Putamen (tissue), 1 donor: ENCODE measurements around the gene POLR1G.
A peak's percentile ranks its signal among the peaks of the same experiment; 100 is the strongest.
"Not testable (repeated sequence)": the region's sequence is repeated elsewhere in the genome, so short reads cannot be mapped to it uniquely, and the experiment has no call there.

Source experiments
- DNase-seq: peaks from one replicate; pipeline ENCODE4 v3.0.0-alpha.2; 2016; ENCODE audit warnings: low spot score

The POLR1G gene

DNA sequence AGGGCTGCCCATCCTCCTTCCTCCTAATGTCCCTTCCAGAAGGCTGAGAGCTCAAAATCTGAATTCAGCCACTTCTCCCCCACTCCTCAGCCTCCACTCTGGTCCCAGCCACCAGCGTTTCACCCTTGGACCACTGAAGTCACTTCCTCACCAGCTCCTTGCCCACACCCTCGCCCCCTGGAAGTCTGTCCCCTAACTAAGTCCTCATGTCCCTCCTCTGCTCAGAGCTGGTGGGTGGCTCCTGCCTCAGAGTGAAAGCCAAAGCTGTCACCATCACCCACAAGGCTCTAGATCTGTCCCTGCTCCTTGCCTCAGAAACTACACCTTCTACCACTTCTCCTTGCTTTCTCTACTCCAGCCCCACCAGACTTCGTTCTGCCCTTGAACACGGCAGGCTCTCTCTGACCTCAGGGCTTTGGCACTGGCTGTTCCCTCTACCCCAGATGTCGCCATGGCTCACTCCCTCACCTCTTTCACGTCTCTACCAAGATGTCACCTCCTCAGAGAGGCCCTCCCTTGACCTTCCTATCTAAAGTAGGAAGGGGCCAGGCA lies 15.6 kb downstream of the POLR1G start:
- DNase-seq: no peak

DNA sequence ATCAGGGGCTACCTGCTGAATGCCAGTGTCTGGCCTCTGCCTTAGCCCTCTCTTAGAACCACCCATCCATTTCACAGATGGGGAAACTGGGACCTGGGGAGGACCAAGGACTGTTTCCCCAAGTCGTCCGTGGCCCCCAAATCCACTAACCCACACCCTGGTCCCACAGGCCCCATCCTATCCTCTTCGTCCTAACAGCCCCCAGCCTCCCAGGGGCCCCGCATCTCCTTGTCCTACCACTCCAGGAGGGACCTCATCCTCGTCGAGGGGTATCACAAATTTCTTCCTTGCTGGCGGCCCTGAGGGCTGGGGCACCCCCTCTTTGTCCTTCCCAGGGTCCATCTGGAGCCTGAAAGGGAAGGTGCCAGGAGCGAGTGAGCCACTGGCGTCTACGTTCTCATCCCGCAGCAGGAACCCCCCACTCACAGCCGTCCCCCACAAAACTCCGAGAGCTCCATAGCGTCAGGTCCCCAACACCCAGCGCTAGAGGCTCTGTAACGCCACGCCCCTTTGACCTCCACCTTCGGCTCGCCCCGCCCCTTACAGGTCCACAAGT lies 16.7 kb downstream of the POLR1G start:
- no peak for DNase-seq

DNA sequence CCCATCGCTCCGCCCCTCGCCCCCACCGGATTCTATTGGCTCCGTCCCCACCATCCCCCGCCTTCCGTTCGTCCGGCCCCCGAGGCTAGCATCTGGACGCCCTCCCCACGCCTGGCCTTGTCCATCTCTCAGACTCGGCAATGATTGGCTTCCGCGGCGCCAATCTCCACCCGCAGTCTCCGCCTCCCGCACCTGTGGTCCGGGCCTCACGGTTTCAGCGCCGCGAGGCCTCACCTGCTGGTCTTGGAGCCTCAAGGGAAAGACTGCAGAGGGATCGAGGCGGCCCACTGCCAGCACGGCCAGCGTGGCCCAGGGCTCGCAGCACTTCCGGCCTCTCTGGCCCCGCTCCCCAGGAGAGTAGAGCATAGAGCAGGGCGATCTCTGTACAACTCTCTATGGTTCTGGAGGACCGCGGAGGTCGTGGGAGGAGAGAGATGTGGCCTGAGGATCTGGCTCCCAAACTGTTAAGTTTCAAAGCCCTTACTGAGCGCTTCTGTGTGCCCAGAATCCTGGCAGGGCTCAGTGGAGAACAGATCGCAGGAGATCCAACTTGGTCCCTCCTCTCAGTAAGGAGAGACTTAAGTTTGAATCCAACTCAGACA lies 17.2 kb downstream of the POLR1G start, which contains the start of gene ERCC1:
Gene ERCC1 (minus strand): TSS at position 329 of the 602 bp plus-strand sequence. CDS start 543 bp downstream, outside the sequence.
- peak; percentile 89 for DNase-seq

DNA sequence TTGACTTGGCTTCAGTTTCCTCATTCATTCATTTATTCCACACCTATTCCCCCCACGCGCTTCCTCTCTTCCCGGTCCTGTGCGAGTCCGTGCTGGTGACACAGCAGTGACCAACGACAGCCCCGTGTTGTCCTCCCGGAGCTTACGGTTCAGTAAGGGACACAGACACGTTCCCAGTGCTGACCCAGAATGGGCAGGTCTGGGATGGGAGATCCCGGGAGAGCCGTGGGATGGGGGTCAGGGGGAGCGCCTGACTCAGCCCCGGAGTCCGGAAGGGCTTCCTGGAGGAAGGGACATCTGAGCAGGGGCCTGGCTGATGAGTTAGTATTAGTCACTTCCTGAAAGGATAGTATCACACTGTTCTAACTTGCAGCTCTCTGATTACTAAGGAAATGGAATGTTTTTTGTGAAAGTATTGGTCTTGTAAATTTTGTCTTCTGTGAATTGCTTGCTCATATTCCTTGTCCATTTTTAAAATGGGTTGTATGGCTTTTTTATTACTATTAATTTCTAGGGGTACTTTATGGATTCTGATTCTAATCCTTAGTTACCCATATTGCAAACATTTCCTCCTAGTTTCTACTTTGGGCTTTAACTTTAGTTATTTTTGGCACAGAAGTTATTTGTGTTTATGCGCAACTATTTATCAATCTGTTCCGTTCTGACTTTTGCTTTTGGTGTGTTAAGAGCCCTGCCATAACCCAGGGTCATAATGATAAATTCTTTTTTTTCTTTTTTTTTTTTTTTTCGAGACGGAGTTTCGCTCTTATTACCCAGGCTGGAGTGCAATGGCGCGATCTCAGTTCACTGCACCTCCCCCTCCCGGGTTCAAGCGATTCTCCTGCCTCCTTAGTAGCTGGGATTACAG lies 18.0 kb downstream of the POLR1G start:
- DNase-seq: no peak

DNA sequence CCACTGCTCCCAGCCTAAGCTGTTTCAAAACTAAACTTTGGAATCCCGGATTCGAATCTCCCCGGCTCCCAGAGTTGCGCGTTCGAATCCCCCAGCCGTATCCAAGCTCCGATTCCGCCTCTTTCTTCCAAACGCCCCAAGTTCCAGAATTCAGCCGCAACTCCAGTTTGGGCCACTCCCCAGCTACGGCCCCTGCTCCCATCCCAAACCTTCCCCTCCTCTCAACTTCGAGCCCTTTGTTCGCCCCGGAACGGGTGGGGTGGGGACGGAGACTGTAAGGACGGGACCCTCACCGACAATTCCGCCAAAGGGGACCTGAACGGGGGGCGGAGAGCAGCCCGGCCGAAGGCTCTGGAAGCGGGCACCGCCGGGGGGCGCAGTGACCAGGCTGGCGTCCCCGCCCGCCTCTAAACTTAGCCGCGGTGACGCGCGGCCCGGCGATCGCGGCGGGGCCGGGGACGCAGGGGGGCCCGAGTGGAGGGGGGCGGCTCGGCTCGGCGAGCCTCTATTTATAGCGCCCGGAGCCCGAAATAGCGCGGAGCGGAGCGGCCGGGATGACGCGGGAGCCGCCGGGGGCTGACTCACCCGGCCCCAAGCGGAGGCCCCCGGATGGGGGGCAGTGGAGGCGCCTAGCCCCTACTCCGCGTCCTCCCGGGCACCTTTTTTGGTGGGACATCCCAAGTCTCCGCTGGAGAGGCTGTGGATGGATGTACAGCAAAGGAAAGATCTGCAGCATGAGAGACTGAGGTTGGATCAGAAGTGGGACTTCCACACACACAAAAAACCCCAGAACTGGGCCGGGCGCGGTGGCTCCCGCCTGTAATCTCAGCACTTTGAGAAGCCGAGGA lies 22.2 kb downstream of the POLR1G start:
- DNase-seq: no peak

DNA sequence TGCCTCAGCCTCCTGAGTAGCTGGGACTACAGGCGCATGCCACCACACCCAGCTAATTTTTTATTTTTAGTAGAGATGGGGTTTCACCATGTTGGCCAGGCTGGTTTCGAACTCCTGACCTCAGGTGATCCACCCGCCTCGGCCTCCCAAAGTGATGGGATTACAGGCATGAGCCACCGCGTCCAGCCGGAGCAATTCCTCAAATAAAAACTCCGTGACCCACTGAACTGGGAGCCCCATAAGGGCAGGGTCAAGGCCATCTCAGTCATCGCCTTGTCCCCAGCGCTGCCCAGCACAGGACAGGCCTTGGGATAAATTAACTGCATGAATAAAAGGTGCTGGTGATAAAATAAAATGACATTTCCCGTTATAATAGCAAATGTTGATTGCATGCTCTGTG lies 23.5 kb downstream of the POLR1G start:
- not testable (repeated sequence) for DNase-seq

DNA sequence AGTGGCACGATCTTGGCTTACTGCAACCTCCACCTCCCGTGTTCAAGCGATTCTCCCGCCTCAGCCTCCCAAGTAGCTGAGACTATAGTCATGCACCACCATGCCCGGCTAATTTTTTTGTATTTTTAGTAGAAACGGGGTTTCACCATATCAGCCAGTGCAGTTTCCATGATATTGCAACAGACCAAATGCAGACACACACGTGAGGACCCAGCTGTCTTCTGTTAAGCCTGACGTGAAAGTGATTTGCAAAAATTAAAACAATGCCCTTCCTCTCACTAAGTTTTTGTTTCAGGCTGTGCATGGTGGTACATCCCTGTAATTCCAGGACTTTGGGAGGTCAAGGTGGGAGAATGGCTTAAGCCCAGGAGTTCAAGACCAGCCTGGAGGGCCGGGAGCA lies 24.6 kb downstream of the POLR1G start:
- DNase-seq: not testable (repeated sequence)

DNA sequence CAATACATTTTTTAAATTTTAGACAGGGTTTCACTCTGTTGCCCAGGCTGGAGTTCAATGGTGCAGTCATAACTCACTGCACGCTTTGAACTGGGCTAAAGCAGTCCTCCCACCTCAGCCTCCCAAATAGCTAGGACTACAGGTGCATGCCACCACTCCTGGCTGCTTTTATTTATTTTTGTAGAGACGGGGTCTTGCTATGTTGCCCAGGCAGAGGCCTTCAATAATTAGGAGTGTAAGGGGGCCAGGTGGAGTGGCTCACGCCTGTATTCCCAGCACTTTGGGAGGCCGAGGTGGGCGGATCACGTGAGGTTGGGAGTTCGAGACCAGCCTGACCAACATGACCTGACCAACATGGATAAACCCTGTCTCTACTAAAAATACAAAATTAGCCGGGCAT lies 26.1 kb downstream of the POLR1G start:
- not testable (repeated sequence) for DNase-seq

DNA sequence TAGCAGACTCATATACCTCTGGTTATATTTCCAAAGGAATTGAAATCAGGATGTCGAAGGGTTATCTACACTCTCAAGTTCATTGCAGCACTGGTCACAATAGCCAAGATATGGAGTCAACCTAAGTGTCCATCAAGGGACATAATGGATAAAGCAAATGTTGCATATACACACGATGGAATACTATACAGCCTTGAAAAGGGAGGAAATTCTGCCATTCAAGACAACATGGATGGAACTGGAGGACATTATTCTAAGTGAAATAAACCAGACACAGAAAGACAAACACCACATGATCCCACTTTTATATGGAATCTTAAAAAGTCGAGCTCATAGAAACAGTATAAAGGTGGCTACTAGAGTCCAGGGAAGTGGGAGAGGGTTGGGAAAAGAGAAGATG lies 30.9 kb downstream of the POLR1G start:
- DNase-seq: no peak

DNA sequence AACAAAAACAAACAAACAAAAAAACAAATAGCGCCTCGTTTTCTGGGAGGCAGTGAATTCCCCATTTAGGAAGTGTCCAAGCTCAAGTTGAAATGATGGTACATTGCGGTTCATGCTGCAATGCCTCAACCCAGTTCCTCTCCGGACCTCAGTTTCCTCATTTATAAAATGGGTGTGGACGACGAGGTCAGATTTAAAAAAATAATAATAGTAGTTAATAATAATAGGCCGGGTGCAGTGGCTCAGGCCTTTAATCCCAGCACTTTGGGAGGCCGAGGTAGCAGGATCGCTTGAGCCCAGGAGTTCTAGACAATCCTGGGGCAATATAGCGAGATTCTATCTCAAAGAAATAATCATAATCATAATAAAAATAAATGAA lies 32.7 kb downstream of the POLR1G start:
- no peak for DNase-seq

DNA sequence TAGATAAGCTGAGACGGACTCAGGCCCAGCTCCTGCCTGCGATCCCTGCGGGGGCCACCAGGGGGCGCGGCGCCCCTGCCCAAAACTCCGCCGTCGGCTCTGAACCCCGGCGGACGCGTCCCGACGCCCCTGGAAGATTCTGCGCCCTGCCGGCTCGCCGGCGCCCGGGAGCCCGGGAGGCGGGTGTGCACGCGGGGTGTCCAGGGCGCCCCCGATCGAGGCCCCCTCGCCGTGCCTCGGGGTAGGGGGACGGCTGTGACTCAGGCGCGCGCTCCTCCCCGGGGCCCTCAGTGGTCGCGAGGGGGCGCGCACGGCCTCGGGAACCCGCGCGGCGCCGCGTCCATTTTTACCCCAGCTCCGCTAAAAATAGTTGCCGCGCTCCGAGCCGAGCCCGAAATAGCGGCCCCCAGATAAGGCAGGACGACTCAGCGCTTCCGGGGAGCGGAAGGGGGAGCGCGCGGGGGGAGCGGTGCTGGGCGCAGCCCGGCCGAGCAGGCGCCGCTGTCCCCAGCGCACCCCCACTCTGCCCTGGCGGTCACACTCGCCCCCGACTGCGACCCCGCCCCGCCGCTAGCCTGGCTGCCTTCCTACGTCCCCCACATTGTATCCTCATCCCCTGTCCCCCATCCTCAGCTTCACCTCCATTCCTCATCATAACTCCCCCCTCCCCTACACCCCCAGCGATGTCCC lies 33.3 kb downstream of the POLR1G start:
- DNase-seq: peak; percentile 86

DNA sequence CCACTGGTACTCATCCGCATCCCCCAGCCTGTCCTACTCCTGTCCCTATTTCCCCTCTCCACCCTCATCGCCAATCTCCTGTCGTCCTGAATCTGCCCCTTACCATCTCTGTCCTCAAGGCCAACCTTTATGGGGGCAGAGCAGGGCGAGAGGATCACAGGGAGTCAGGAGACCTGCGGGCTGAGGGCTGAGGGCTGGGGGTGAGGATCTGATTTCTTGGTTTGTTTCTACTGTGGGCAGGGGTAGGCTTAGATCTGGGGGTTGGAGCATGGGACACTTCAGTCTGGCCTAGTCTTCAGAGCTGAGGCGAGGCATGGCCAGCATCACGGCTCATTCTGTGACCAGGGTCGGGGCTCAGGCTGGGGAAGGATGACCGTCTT lies 33.8 kb downstream of the POLR1G start:
- no peak for DNase-seq

DNA sequence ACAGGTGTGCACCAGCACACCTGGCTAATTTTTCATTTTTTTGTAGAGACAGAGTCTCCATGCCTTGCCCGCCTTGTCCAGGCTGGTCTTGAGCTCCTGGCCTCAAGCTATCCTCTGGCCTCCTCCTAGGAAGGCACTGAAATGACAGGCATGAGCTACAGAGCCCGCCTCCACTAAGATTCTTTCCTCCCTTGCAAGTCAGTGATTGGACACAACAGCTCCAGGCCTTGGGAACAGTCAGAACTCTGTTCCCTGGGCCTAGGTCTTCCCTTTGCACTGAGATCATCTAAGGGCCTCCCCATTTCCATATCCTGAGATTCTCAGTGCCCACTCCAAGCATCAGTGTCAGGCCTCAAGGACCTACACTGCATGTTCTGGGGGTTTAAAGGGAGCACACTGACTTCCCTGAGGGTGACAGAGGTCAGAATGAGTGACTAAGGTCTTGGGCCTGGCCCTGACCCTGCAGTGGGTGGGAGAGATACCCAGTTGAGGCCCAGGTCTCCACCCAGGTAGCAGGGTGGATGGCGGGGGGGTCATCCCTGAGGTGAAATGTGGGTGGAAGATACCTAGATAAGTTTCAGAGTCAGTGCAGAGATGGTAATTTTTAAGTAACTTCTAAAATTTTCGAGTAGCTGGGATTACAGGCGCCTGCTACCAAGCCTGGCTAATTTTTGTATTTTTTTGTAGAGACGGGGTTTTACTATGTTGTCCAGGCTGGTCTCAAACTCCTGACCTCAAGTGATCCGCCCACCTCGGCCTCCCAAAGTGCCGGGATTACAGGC lies 34.6 kb downstream of the POLR1G start:
- DNase-seq: no peak

DNA sequence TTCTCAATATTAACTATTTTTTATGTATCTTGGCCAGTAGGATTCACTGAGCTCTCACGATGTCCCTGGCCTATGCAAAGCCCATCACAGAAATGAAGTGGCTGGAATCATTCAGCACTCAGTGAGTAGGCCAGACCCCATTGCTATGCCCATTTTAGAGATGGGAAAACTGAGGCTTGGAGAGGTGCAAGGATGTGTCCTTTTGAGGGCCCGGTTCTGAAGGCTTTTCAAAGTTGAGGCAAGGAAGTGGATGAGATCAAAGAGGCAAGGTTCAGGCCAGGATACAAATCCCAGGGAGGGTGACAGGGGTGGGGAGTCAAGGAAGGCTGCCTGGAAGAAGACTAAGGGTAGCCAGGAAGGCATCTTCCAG lies 35.9 kb downstream of the POLR1G start:
- DNase-seq: no peak

DNA sequence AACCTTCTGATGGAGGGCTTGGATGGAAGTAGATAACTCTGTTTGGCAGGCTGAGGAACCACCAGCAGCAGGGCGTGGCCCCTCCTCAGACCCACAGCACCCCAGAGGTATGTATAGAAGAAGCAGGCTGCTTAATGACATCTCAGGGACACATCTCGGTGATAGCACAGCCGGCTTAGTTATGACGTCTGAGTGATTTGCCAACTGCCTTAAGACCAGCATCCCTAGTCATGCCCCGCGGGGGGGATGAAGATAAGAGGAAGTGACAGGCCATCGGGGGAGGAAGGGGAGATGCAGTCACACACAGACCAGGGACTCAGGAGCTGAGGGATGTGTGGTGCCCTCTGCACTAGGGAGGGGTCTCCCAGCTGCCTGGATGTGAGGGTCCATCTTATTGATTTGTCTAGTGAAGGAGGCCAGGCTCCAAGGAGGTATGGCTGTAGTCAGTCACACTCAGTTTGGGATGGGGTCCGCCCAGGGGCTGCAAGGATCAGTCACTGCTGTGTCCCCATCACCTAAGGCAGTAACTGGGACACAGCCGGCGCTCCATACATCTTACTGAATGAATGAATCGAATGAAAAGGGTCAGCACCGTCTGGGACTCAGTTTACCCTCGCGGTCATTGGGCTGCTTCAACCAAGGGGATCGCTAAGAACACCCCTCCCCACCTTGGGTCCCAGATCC lies 36.5 kb downstream of the POLR1G start:
- DNase-seq: no peak

DNA sequence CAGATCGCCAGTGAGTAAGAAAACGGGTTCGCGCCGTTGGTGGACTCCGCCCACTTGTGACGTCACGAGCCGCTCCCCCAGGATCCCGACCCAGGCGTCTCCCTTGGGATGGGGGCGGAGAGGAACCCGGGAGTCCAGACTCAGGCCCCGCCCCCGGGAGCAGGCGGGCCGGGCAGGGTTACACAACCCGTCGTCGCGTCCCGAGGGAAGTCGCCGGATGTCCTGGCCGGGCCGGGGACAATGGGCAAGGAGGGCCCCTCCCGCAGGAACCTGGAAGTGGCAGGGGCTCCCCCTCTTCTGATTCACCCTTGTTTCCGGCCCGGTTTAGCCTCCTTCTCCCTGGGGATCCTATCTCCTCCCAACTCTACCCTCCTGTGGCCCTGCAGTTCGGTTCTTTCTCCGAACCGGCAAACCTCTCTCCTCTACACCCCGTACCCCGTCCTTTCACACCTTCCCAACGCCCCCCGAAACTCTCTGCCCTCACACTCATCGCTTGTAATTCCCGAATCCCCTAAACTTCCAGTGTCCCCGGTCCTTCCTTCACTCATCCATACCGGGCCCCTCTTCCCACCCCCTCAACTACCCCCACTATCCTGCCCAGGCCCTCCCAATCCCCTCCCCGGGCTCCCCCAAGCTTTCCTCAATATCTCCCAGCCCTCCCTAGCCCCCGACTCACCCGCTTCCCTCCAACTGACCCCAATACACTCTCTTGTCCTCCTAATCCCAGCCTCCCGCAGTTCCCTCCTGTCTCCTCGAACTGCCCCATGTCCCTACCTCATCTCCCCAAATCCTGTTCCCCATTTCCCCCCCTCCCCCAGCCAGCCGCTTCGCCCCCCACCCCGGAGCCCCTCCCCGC lies 37.2 kb downstream of the POLR1G start:
- peak; percentile 76 for DNase-seq

DNA sequence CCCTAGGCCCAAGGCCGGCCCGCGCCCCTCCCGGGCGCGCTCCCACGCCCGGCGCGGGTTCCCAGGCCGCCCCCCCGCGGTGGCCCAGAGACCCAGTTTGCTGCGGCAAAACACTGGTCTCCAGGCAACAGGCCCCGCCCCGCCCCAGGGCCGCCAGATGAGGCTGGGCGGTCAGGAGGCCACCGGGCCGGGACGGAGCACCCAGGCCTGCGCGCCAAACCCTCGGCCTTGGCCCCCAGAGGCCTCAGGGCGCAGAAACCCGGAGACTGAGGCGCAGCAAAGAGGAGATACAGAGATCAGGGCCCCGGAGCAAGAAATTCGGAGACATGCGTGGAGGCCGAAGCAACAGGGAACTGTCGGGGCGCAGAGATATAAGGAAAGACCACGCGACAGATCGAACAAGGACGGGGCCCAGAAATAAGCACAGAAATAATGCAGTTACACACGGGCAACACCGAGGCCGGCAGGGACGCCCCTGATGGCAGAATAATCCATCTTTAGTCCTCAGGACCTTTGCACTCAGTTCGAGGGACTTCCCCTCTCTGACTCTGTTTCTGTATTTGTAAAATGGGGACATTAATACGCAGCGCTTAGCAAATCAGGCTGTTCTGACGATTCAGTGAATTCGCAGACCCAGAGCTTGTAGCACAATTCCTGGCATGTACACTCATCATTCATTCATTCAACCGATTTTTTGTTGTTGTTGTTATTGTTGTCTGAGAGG lies 38.0 kb downstream of the POLR1G start:
- peak; percentile 85 for DNase-seq

DNA sequence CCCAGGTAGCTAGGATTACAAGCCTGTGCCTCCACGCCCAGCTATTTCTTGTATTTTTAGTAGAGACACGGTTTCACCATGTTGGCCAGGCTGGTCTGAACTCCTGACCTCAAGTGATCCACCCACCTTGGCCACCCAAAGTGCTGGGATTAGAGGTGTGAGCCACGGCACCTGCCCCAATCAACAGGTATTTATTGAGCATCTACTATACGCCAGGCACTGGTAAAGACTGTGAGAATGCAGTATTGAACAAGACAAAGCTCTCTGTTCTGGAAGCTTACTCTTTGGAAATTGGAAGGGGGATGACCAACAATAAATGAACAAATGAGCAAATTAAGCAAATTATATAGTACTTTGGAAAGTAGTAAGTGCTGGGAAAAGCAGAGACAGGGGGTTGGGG lies 38.7 kb downstream of the POLR1G start:
- no peak for DNase-seq
